Measurements from ENCODE around the gene HESX1. TPM values are rescaled to one million over a fixed set of nuclear protein-coding genes. Genes with fewer than 3 reads are reported as not detected.

The HESX1 gene
- total and polyA plus RNA-seq, 9 of the 15 experiments (the other 6 are each of a cell fraction or from before 2014, with no cell fraction given): 0.16 to 1.2 (median 0.76) TPM

DNA sequence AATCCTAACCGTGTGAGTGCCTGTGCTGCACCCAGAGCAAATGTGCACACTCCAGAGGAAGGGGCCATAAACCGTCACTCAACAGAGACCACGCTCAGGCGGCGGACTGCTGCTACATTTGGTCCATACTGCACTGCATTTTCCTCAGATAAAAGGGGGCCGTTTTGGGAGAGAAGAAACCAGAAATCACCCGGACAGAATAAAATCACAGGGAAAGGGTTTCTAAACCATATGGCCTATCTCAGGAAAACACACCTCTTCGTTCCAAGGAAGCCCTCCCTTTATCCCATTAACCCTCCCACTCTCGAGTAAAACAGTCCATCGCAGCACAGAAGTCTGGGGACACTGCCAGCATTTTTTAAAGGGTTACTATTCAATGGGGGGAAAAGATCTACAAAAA, 42.2 kb downstream of the HESX1 start (continued):
- TF ChIP-seq, protein P1, sequence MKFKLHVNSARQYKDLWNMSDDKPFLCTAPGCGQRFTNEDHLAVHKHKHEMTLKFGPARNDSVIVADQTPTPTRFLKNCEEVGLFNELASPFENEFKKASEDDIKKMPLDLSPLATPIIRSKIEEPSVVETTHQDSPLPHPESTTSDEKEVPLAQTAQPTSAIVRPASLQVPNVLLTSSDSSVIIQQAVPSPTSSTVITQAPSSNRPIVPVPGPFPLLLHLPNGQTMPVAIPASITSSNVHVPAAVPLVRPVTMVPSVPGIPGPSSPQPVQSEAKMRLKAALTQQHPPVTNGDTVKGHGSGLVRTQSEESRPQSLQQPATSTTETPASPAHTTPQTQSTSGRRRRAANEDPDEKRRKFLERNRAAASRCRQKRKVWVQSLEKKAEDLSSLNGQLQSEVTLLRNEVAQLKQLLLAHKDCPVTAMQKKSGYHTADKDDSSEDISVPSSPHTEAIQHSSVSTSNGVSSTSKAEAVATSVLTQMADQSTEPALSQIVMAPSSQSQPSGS (CRISPR knock-in tag; IDR thresholded peaks at IDR 0.05): no peak
- TF ChIP-seq, protein P2, sequence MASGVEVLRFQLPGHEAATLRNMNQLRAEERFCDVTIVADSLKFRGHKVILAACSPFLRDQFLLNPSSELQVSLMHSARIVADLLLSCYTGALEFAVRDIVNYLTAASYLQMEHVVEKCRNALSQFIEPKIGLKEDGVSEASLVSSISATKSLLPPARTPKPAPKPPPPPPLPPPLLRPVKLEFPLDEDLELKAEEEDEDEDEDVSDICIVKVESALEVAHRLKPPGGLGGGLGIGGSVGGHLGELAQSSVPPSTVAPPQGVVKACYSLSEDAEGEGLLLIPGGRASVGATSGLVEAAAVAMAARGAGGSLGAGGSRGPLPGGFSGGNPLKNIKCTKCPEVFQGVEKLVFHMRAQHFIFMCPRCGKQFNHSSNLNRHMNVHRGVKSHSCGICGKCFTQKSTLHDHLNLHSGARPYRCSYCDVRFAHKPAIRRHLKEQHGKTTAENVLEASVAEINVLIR (CRISPR knock-in tag; IDR thresholded peaks at IDR 0.05): no peak
- no peak for TF ChIP-seq MTF1 (CRISPR knock-in tag; IDR thresholded peaks at IDR 0.05; ENCODE audit: borderline replicate concordance)
- no peak for TF ChIP-seq ZNF75A (CRISPR knock-in tag; IDR thresholded peaks at IDR 0.05)
- TF ChIP-seq THRAP3 (IDR thresholded peaks at IDR 0.05; ENCODE audit: borderline replicate concordance): no peak

DNA sequence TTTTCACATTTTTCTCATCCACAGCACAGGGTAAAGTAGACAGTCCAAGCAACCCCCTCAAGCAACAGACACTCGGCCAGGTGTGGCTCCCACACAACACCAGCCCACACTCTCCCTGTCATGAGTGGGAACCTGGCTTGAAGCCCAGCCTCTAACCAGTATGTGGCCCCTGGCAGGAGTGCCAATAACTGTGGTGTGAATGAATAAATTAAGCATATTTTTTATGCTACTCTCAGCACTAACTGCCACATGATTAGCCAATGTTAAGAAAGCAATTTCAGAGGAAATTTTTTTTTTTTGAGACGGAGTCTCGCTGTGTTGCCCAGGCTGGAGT, 44.5 kb downstream of the HESX1 start:
- no peaks in the 10 kb centered on the region for H3K9me3 ChIP-seq (replicated peaks; ENCODE audit: control insufficient read depth, insufficient read depth, low read depth, low read length)
- no peaks in the 10 kb centered on the region for H3K4me1 ChIP-seq (replicated peaks in 1 of 2; ENCODE audit: control insufficient read depth in 2 of 2, insufficient read depth in 2 of 2, low read length in 2 of 2)
- no peaks in the 10 kb centered on the region for H3K36me3 ChIP-seq (ENCODE audit: control insufficient read depth, insufficient read depth, low read length)
- 7% methylated on average over 3 of the region's 3 CpGs for WGBS (ENCODE audit: insufficient coverage, low coverage, missing lambda C conversion rate)
- peaks cover 7 to 45% of the 10 kb centered on the region in 2 experiments; a peak in 3 of 5 replicates for H3K27me3 ChIP-seq (ENCODE audit: control insufficient read depth in 2 of 2, insufficient read depth in 2 of 2, low read length in 2 of 2)
- in situ Hi-C loops (cut with MboI) (no loop called here), intact Hi-C loops (cut with micrococcal nuclease) (no loop called here)
- no peak overlapping the region for H3K27ac ChIP-seq (ENCODE audit: extremely low read depth, low read depth, low read length)
- CTCF ChIA-PET (ENCODE audit: low intra/inter-chr PET ratio): no interaction called here
- DNase-seq (ENCODE audit: extremely low read depth in 1 of 4, low spot score in 3 of 4) (no peak), FAIRE-seq (no peak), ATAC-seq (no peak)
- POLR2A ChIA-PET: interaction anchor here (0.7 kb wide), 1 partner anchor 13 kb away, joined by 3 read pairs; no protein-coding TSS in a partner anchor
- BruUV-seq (replicated peaks): no TSS peak
- no peak overlapping the region for H3K4me2 ChIP-seq (ENCODE audit: insufficient read depth, low read length)
- no peak for TF ChIP-seq CBX1 (IDR thresholded peaks at IDR 0.05; ENCODE audit: low read depth)
- no peak for TF ChIP-seq GATAD2A (IDR thresholded peaks at IDR 0.05)
- TF ChIP-seq ARID1B (IDR thresholded peaks at IDR 0.05): no peak
- TF ChIP-seq CXXC5 (CRISPR knock-in tag; IDR thresholded peaks at IDR 0.05): no peak
- TF ChIP-seq CHD1 (IDR thresholded peaks at IDR 0.05; ENCODE audit: low read length): no peak
- no peak for TF ChIP-seq CEBPG (CRISPR knock-in tag; IDR thresholded peaks at IDR 0.05)
- no peak for TF ChIP-seq CEBPG (tag; conservative IDR thresholded peaks at IDR 0.05 in 1 of 2, IDR thresholded peaks at IDR 0.05 in 1 of 2)
- TF ChIP-seq ZNF12 (CRISPR knock-in tag; IDR thresholded peaks at IDR 0.05): no peak
- H3K9me1 ChIP-seq (ENCODE audit: control insufficient read depth, insufficient read depth, low read length): no peaks in the 10 kb centered on the region
- H4K20me1 ChIP-seq (replicated peaks; ENCODE audit: control insufficient read depth, insufficient read depth, low read length): no peaks in the 10 kb centered on the region
- no peak overlapping the region for H2AFZ ChIP-seq (ENCODE audit: low read depth, low read length)
- no peak overlapping the region for H3K9ac ChIP-seq (ENCODE audit: insufficient read depth in 1 of 2, low read depth in 2 of 2, low read length in 2 of 2)
- H3K4me3 ChIP-seq: no peak overlapping the region
- H3K79me2 ChIP-seq (ENCODE audit: control insufficient read depth, insufficient read depth, low read length): no peaks in the 10 kb centered on the region
